COLO829 (cell line): ENCODE data around the gene ABCC8.
A peak's percentile ranks its signal among the peaks of the same experiment; 100 is the strongest.

Experiments
- DNase-seq: peaks from one replicate; pipeline ENCODE4 v3.0.0; 2012; ENCODE audit warnings: low spot score

Gene ABCC8

GRCh38 chr11:17405232-17406005, 71.2 kb downstream of the ABCC8 start:
- DNase-seq = peak; percentile 30

GRCh38 chr11:17403980-17404759, 72.5 kb downstream of the ABCC8 start:
- DNase-seq = no peak

GRCh38 chr11:17402486-17402885, 74.2 kb downstream of the ABCC8 start:
- no peak for DNase-seq

GRCh38 chr11:17401841-17402240, 74.8 kb downstream of the ABCC8 start:
- DNase-seq = no peak

- no peak for DNase-seq
Measured at GRCh38 chr11:17401316-17401715, 75.3 kb downstream of the ABCC8 start.

GRCh38 chr11:17400048-17400775, 76.4 kb downstream of the ABCC8 start:
- DNase-seq = no peak

GRCh38 chr11:17399236-17399635, 77.4 kb downstream of the ABCC8 start:
- DNase-seq = no peak

GRCh38 chr11:17397311-17398002, 79.2 kb downstream of the ABCC8 start:
- DNase-seq = no peak

GRCh38 chr11:17396598-17397310, 79.9 kb downstream of the ABCC8 start:
- DNase-seq = no peak

- DNase-seq = no peak
Measured at GRCh38 chr11:17395978-17396377, 80.7 kb downstream of the ABCC8 start.

- DNase-seq = no peak
Measured at GRCh38 chr11:17395554-17395961, 81.1 kb downstream of the ABCC8 start.

- no peak for DNase-seq
Measured at GRCh38 chr11:17394743-17395390, 81.8 kb downstream of the ABCC8 start.

- no peak for DNase-seq
Measured at GRCh38 chr11:17393472-17393871, 83.2 kb downstream of the ABCC8 start.

- no peak for DNase-seq
Measured at GRCh38 chr11:17392872-17393271, 83.8 kb downstream of the ABCC8 start.

GRCh38 chr11:17391493-17392355, 84.9 kb downstream of the ABCC8 start:
- DNase-seq = no peak

- DNase-seq = no peak
Measured at GRCh38 chr11:17389957-17390649, 86.5 kb downstream of the ABCC8 start.

GRCh38 chr11:17389211-17389956, 87.3 kb downstream of the ABCC8 start:
- peak; percentile 42 for DNase-seq

GRCh38 chr11:17388609-17389210, 87.9 kb downstream of the ABCC8 start, which contains the start of gene KCNJ11:
Gene KCNJ11 (minus strand): TSS chr11:17388659. CDS start chr11:17388091, 568 bp downstream.
- DNase-seq = no peak
